NCI-H1417 (cell line): ENCODE data around the gene CCDC154.

Experiments
- DNase-seq, 3 experiments: peaks; one replicate each; lab custom pipeline; 2025; lab: John Stamatoyannopoulos, UW

Gene CCDC154

DNA sequence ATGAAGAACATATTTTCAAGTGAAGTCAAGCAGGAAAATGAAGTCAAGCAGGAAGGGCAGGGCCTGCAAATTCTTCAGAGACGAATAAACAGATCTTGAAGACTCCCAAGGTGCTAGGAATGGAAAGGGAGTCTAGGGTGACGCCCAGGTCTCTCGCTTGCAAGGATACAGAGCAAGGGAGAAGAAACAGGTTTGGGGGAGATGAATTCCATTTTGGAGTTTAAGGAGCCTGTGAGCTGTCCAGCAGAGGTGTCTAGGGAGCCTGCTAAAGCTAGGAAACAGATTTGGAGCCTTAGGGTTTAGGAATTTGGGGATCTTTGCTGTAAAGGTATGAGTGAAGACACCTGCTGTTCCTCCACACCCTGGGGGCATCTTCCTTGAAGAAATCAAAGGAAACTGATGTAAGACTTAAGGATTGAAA lies 27.8 kb downstream of the CCDC154 start:
- no peak for DNase-seq

DNA sequence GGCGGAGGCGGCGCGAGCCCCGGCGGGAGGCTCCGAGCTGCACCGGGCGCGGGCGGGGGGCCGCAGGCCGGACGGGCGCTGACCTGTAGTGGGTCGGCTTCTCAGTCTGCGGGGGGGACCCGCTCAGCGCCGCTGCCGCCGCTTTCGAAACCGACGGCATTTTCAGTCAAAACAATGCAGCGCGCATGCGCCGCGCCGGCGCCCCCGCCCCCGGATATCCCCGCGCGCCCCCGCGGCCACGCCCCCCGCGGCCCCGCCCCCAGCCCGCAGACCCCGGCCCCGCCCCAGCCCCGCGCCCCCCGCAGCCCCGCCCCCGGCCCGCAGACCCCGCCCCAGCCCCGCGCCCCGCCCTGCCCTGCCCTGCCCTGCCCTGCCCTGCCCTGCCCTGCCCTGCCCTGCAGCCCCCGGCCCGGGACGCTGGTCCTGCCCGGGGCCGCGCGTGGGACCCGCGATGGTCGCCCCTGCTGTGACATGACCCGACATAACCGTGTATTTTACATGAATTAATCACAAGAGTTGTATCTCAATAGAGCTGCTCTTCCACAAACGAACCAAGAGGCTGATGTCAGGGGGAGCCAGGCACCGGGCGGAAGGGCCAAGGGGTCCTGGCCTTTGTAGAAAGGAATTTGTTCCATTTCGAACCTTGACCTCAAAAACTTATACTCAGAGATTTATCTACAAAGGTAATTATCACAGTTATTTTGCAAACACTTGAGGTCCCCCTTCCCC lies 29.7 kb downstream of the CCDC154 start, which contains the start of gene UNKL:
UNKL (minus strand) TSS at position 173 of the 729 bp plus-strand sequence; CDS start at position 160, 13 bp downstream.
- DNase-seq = peak; percentile 41 to 78 (median 63)

DNA sequence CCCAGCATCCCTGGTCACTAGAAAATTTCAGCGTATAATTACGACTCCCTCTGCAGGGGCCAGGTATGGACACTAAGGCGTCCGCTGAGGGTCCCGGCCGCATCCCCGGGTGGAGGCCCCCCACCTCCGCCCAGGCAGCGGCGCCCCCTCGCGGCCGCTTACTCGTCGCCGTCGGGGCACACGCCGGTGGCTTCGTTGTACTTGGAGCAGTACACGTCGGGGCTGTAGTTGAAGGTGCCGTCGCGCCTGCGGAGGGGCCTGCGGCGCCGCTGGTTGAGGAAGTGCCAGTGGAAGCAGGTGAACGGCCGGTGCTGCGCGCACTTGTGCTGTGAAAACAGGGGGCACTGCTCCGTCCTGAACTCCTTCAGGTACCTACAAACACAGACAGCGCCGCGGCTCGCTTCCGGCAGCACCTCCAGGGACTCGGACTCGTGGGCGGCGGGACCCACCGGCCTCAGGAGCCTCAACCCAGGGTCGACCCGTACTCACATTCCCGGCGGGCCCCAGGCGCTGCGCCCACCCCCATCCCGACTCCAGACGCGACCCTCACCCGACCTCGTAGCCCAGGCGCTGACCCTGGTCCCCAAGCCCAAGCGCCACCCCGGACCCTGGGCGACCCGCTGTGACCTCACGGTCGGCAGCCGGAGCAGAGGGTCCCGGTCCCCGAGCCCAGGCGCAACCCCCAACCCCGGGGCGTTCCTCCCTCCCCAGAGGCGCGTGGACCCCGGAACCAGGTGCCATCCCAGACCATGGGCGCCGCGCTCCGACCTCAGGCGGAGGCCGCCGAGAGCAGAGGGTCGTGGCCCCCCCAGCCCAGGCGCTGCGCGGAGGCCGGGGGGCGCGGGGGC lies 30.4 kb downstream of the CCDC154 start:
- DNase-seq = peak; percentile 56 to 69 (median 62)

DNA sequence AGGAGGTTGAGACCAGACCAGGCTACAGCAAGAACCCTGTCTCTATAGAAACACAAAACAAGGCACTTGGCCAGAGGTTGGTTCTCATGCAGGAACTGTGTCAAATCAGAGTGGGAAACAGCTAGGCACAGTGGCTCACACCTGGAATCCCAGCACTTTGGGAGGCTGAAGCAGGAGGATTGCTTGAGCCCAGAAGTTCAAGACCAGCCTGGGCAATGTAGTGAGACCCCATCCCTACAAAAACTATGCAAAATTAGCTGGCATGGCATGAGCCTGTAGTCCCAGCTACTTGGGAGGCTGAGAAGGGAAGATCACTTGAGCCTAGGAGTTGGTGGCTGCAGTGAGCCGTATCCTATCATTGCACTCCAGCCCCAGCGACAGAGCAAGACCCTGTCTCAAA lies 31.5 kb downstream of the CCDC154 start:
- DNase-seq = no peak

DNA sequence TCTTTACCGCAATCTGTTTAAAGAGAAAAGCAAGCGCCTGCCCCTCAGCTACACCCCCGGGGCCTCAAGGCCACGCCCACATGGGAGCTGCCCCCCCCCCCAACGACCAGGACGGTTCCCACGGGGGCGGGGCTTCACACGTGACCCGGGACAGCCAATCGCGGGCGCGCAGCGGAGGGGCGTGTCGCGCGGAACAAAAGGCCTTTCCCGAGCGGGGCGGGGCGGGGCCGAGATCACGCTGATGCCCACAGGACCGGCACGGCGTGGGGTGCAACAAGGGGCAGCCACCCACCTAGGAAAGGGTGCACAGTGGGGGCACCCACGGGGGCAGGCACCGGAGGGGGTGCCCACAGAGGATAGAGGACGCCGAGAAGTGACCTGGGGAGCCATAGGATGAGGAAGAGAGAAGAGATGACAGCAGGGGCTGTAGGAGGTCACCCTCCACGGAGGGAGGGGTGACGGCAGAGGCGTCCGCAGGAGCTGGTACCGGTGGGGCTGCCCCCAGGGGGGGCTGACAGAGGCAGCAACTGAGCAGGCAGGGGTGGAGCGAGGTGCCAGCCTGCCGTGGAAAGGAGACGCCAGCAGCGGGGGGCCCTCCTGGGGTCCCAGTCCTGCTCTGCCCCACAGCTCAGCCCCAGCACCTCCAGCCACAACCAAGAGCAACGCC lies 36.1 kb downstream of the CCDC154 start:
- DNase-seq = peak; percentile 85 to 98 (median 89)

DNA sequence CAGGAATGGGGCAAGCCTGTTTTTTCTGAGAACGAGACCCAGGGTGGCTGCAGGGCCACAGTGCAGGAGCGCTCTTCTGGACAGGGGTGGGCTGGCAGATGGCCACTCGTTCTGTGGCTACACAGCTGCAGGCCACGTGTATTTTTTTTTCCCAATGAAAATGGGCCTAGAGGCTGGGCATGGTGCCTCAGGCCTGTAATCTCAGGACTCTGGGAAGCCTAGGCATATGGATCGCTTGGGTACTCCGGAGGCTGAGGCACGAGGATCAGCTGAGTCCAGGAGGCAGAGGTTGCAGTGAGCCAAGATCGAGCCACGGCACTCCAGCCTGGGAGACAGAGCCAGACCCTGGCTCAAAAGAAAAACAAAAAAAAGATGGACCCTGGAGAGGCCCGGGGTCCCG lies 36.6 kb downstream of the CCDC154 start:
- no peak for DNase-seq

DNA sequence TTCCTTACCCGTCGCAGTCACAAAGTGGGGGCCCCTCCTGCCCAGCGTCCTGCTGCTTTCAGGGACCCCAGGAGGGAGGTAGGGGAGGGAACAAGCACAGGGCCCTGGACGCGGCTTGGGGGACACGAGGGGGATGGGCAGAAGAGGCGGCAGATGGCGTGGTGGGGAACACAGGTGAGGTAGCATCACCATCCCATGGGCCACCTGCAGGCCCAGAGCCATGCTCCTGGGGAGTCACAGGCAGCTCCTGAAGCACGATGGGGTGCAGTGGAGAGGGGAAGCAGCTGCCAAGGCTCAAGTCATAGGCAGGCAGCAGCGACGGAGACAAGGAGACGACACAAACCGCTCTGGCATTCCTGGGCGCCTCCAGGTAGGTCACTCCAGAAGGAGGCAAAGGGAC lies 40.6 kb downstream of the CCDC154 start:
- DNase-seq = no peak

DNA sequence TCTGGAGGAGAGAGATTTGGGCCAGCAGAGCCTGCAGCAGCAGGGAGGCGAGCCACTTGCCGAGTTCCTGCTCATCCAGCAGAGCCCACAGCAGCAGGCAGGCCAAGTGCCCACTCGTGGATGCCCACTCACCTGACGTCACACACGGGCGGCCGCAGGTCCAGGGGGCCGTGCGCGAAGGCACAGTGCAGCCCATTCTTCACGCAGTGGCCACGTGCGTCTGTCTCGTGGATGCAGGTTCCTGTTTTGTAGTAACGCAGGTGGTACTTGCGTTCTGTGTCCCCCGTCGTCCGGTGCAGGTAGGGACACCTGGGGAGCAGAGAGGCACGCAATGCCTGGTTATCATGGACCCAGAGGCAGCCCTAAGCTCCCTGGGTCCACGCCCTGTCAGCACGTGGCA lies 41.3 kb downstream of the CCDC154 start:
- no peak for DNase-seq

DNA sequence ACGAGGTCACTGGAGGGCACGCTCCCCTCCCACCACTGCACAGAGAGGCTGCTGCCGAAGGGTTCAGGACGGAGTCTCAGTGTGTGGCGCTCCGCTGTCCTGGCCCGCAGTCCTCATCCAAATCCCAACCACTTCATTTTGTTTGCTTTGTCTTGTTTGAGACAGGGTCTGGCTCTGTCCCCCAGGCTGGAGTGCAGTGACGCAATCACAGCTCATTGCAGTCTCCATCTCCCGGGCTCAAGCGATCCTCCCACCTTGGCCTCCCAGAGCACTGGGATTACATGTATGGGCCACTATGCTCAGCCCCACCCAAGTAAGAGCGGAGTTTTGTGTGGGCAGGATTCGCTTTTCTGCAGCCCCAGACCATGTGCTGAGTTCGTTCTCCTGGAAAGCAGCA lies 42.6 kb downstream of the CCDC154 start:
- DNase-seq = no peak

DNA sequence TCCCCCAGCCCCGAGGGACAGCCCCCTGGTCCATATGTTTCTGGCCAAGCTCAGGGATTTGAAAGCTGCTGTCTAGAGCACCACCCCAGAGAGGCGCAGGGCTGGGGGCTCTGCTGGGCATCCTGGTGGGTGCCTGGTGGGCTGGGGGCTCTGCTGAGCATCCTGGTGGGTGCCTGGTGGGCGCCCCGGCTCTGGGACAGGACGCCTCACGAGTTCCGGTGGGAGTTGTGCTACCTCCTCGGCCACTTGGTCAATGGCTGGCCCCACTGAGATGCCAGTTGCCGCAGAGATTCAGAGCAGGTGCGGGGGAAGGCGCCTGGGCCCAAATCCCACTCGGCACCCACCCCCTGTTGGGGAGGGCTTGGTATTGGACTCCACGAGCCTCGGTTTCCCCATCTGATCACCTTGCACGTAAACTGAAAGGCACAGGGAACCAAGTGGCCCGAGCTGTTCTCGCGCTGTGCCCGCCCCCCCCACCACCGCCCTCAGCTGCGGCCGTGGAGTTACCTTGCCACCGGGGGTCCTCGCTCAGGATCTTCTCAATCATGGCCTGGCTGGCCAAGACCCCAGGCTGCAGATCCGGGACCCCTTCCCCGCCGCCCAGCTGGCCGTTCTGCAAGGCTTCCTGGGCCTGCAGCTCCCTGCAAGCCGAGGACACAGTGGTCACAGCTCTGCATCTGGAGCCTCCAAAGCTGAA lies 43.1 kb downstream of the CCDC154 start:
- no peak for DNase-seq

DNA sequence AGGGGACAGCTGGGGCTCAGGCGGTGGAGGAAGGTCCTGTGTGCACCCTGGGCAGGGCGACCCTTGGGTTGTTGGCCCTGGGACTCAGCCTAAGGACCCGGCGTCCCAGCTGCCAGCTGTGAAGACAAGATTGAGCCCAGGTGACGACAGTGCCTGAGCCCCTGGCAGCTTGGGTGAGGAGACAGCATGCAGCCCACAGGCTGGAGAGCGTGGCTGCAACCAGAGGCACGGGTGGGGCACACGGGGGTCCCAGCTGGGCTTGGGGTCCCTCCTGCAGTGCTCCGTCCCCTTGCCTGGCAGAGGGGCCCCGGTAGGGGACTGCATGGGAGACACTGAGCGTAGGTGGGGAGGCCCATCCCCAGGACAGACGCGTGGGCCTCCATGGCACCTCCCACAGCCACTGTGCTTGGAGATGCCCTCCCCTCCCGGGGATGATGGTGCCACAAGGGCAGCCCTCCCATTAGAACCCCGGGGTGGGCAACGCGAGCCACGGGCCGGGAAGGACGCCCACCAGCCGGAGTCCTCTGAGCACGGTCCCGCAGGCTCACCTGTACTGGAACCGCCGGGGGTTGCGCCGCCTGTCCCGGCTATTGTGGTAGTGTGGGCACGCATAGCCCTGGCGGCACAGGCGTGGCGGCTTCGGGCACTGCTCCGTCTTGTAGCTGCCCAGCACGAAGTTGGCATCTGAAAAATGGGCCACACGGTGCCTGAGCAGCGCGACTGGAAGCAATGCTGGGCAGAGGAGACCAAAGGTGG lies 45.4 kb downstream of the CCDC154 start:
- DNase-seq = no peak

DNA sequence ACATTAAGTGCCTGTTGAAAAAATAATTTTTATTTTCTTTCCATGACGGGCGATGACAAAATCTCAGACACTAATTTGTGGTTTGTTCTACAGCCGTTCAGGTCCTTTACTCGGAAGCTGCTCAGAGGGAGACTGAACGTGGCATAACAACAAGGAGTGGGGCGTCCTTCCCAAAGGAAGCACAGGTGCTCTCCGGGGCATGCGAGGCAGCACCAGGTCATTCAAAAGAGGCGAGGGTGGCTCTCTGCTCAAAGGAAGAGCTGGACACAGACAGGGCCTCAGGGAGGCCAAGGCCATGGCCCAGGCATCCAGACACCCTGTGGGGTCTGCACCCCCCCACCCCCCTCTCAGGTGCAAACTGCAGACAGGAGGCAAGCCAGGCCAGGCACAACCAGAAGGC lies 46.0 kb downstream of the CCDC154 start:
- no peak for DNase-seq

DNA sequence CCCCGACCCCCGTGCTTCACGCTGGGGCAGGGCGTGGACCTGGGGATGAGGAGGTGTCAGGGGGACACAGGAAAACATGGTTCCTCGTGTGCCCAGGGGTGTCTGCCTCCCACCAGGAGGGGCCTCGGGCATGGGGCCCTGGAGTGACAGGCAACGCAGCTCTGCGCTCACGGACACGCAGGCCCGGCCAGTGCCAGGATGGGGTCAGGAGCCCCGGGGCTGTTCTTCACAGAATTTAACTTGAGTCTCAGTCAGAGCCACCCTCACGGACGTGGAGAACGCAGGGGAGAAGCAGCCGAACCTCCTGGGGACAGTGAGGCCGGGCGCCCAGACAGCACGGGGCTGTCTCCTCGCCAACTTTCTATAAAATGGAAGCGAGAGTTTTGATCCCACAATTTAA lies 46.6 kb downstream of the CCDC154 start:
- no peak for DNase-seq

DNA sequence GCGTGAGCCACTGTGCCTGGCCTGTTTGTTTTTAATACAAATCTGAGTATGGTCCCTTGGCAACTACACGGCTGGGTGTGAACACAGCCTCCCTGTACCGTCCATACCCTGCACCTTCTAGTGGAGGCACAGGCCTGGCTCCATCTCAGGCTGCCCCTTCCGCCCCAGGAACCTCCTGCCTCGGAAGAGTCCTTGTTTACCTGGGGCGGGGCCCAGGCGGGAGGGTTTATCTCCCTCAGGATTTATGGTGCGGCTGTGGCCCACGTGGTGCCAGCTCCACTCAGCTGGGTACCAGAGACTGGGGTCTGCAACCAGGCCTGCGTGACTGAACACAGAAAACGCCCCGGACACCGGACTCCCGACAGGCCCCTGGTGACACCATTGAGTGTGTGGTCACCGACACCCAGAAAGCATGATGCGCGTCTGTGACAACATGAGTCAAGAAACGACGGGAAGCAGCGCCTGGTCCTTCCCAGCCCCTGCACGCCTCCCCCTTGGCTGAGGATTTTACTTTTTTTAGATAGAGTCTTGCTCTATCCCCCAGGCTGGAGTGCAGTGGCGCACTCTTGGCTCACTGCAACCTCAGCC lies 48.8 kb downstream of the CCDC154 start:
- no peak for DNase-seq

DNA sequence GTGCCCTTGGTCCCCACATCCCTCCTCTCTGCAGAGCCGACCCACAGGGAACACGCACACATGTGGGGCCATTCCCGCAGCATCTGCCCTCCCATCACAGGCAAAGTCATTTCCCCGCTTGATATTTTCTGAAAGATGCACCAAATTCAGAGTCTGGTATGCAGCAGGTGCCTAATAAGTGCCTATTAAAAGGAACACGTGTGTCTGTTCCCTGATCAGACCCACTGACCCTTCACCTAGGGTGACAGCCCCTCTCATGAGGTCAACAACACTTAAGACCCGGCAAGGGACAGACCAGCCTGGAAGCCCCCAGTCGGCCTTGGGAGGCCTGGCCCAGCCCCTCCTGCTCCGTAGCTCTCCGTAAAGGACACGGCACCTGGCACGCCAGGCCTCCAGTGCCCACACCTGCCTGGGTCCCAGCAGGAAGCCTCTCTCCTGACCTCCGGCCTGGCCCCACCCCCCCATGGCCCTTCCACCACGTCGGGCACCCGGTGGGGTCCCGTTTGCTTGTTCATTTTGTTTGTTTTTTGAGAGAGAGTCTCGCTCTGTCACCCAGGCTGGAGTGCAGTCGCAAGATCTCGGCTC lies 49.9 kb downstream of the CCDC154 start:
- peak in 1 of 3 experiments; percentile 23 for DNase-seq

DNA sequence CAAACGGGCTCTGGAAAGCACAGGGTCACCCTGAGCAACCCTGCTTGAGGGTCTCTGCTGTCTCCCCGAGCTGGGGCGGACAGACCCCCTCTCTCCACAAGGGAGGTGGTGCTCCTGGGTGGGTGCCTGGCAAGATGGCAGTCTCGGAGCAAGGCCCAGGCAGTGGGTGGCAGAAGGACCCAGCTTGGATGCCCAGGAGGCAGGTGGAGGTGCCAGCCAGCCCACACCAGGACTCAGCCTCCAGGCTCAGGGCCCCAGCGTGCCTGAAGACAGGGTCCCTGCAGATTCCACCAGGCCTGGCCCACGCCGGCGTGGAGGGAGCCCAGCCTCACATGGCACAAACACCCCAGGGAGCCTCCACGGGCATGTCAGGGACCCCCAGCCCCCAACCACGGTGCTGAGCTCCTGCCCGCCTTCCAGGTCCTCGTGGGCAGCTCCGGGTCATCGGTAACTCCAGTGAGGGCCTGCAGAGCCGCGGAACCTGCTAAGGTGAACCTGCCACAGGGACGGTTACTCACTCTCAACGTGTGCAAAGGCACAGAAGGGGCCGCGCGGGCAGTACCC lies 50.7 kb downstream of the CCDC154 start:
- no peak for DNase-seq

DNA sequence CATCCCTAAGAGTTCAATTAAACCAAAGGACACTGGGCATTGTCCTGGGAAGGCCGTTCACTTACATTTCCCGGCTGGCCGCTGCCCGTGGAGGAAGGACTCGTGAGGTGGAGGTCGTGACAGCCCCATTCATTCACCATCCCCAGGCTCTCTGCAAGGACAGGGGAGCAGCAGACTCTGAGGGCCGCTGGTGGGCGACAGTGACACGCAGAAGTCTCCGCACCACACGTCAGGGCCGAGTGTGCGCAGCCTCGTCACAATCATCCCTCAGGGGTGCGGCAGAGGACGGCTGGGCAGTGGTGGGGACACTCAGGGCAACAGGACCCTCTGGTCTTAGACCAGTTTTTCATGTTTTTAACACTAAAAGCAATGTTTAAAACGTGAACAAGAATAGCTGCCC lies 51.5 kb downstream of the CCDC154 start:
- DNase-seq = no peak

DNA sequence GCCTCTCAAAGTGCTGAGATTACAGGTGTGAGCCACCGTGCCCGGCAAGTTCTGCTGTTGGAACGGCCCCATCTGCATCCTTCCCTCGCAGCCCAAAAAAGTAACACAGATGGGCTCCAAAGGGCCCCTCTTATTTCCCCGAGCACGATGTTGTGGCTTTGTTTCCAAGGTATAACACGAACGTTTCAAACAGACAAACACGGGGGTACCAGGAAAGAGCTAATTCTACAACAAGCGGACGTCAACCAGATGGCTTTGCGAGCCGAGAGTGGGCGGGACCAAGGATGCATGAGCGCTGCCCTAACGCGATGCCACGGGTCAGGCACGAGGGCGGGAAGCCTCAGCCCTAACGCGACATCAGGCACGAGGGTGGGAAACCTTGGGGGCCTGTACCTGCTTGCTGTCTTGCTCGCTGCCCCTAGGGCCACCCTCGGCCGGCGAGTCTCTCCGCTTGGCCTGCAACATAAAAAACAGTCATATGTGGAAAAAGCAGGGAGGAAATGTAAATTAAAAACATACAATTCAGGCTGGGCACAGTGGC lies 54.0 kb downstream of the CCDC154 start:
- DNase-seq = no peak

DNA sequence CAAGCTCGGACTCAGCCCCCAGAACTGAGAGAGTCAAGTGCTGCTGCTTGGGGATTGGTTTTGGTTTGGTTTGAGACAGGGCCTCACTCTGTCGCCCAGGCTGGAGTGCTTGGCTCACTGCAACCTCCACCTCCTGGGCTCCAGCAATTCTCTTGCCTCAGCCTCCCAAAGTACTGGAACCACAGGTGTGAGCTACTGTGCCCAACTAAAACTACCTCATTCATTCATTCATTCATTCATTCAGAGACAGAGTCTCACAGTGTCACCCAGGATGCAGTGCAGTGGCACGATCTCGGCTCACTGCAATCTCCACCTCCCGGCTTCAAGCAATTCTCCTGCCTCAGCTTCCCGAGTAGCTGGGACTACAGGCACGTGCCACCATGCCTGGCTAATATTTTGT lies 54.6 kb downstream of the CCDC154 start:
- no peak for DNase-seq

DNA sequence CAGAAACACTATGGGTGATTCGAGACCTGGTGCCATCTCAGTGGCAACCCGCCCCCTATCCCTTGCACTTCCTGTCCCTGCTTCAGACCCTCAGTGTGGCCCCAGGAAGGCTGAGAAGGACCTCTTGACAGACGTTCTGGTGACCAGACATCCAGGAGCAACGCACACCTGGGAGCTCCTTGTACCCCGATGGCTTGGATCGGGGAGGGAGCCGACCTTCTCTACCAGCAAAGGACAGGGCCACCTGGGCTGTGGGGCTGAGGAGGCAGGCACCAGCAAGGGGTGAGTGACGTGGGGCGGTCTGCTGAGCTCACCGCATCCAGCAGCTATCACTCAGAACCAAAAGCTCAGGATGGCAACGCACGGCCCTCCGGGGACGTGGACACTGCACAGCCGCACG lies 57.0 kb downstream of the CCDC154 start:
- no peak for DNase-seq
